Heart left ventricle (tissue), 13 donors: ENCODE results near the gene SYCP3.

Source experiments
- POLR2A ChIP-seq, 2 donors: fragments of 450-650 bp; IDR thresholded peaks; one replicate each; pipeline ENCODE4 v1.6.1; 2017; ENCODE audit warnings: antibody characterized with exemption in 2 of 2, mild to moderate bottlenecking in 2 of 2, moderate library complexity in 2 of 2
- TF ChIP-seq, protein P1 (sequence below), 12 donors: fragments of 200-600 bp; sonication (generic) in 4 of 12; IDR thresholded peaks; one replicate each; pipeline versions ENCODE4 v1.5.0 to v1.8.0; 2018 to 2022; ENCODE audit warnings: antibody characterized with exemption in 12 of 12, mild to moderate bottlenecking in 5 of 12
- donor health status: ischemic (EF 13 %, LVEDD 7.1; RV severe dilation, severe dysfunction).
- donor health status: DM: no; HTN: yes; CAD: no.
- donor health status: DM: no; HTN: no; CAD: no.
- donor health status: ischemic (EF 25% LVEDD 6.9; RV normal size, moderate dysfunction).
- donor health status: ischemic (EF 25% LVEDD 5.7; RV mildly dilated, moderate dysfunction).
- donor health status: ischemic (EF 35%, LVEDD 5.7; RV mildly dilated, moderate dysfunction).
- donor health status: nonischemic (EF 11% LVEDD 7.7; RV severe dilation, severe dysfunction).
- donor health status: DM: yes; HTN: yes; CAD: no.
- donor health status: PGD.
- donor health status: ischemic (EF 29% LVEDD 5.4; RV normal size, mild dysfunction).
- donor health status: nonischemic (EF 23%, LVEDD 6.1; RV moderate dilation, normal function).

- TF ChIP-seq, protein P1, sequence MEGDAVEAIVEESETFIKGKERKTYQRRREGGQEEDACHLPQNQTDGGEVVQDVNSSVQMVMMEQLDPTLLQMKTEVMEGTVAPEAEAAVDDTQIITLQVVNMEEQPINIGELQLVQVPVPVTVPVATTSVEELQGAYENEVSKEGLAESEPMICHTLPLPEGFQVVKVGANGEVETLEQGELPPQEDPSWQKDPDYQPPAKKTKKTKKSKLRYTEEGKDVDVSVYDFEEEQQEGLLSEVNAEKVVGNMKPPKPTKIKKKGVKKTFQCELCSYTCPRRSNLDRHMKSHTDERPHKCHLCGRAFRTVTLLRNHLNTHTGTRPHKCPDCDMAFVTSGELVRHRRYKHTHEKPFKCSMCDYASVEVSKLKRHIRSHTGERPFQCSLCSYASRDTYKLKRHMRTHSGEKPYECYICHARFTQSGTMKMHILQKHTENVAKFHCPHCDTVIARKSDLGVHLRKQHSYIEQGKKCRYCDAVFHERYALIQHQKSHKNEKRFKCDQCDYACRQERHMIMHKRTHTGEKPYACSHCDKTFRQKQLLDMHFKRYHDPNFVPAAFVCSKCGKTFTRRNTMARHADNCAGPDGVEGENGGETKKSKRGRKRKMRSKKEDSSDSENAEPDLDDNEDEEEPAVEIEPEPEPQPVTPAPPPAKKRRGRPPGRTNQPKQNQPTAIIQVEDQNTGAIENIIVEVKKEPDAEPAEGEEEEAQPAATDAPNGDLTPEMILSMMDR (IDR thresholded peaks at IDR 0.05) = no peak
- no peak for TF ChIP-seq POLR2A (IDR thresholded peaks at IDR 0.05)
These were observed 40.4 kb upstream of the SYCP3 start for GRCh38 chr12:101779626-101780025.
